GM12801 (cell line): ENCODE results near the gene CEMP1.

Experiments
- CTCF ChIP-seq: IDR thresholded peaks from one replicate; pipeline ENCODE4 v1.5.1; 2011; ENCODE audit warnings: control low read depth; ENCODE audit not compliant: insufficient read length; ENCODE audit errors: extremely low read depth

CEMP1 gene

GRCh38 chr16:2501946-2502895, 29.0 kb downstream of the CEMP1 start:
- no peak for TF ChIP-seq CTCF

GRCh38 chr16:2500918-2501750, 30.1 kb downstream of the CEMP1 start:
- peak; percentile 31 for TF ChIP-seq CTCF

GRCh38 chr16:2500430-2500917, 30.7 kb downstream of the CEMP1 start:
- TF ChIP-seq CTCF = no peak

DNA sequence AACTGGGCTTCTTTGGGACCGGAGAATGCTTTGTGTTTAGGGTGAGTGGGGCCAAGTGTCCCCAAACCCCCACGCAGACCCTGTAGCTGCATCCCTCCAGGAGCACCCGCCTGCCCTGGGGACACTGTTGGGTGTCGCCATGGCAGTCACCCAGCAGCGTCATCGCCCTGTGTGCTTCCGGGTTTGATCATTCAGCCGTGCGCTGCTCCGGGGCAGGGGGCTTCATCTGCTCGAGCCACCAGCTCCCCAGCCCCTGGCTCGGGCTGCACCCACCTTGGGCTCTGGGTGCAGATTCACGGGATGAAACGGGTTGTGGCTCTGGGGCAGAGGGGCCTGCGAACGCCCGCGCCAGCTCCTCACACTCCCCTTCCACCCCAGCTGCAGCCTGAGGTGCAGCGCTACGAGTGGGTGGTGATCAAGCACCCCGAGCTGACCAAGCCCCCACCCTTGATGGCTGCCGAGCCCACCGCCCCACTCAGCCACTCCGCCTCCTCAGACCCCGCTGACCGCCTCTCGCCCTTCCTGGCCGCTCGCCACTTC, 31.2 kb downstream of the CEMP1 start:
- no peak for TF ChIP-seq CTCF

- no peak for TF ChIP-seq CTCF
Observed at GRCh38 chr16:2499454-2499853, 31.8 kb downstream of the CEMP1 start.

GRCh38 chr16:2498531-2499253, 32.5 kb downstream of the CEMP1 start:
- no peak for TF ChIP-seq CTCF
